GM13977 (cell line): ENCODE data around the gene HEY2.

Experiments used
- DNase-seq: peaks from one replicate; pipeline ENCODE4 v3.0.0; 2012; ENCODE audit warnings: low spot score
- CTCF ChIP-seq: IDR thresholded peaks from 2 replicates; pipeline ENCODE4 v1.5.1; 2012; ENCODE audit warnings: mild to moderate bottlenecking, control low read depth; ENCODE audit not compliant: insufficient read depth; ENCODE audit errors: extremely low read depth, missing control alignments
- in situ Hi-C: fragments of 300-500 bp; cut with MboI; formaldehyde crosslinking; loops from one replicate; pipeline ENCODE4 v1.12.0; 2022; ENCODE audit warnings: low sequenced_read_pairs, low pct_unique_long_range_greater_than_20kb, mixed read lengths, inconsistent platforms; ENCODE audit not compliant: unreplicated experiment

The HEY2 gene

GRCh38 chr6:125752773-125753172, 3.3 kb downstream of the HEY2 start:
- in situ Hi-C loops = loop anchor here (10.0 kb wide), 1 partner anchor 238 kb away; no protein-coding TSS in a partner anchor
- TF ChIP-seq CTCF = no peak
- DNase-seq = no peak

- TF ChIP-seq CTCF = peak; percentile 39
- no peak for DNase-seq
- in situ Hi-C loops = loop anchor here (10.0 kb wide), 1 partner anchor 239 kb away; no protein-coding TSS in a partner anchor
These were observed 3.9 kb downstream of the HEY2 start for GRCh38 chr6:125753218-125753936.

- in situ Hi-C loops = loop anchor here (10.0 kb wide), 1 partner anchor 239 kb away; no protein-coding TSS in a partner anchor
These were observed 4.5 kb downstream of the HEY2 start for GRCh38 chr6:125753937-125754259.

GRCh38 chr6:125754566-125754965, 5.1 kb downstream of the HEY2 start:
- TF ChIP-seq CTCF = no peak
- in situ Hi-C loops = loop anchor here (10.0 kb wide), 1 partner anchor 240 kb away; no protein-coding TSS in a partner anchor
- DNase-seq = no peak

More at GRCh38 chr6:125753937-125754259, 4.5 kb downstream of the HEY2 start:
- TF ChIP-seq CTCF = no peak
- DNase-seq = no peak

GRCh38 chr6:125759184-125759902, 9.9 kb downstream of the HEY2 start:
- in situ Hi-C loops = loop anchor here (5.0 to 10.0 kb wide), 2 partner anchors 245 to 447 kb away; no protein-coding TSS in a partner anchor
- TF ChIP-seq CTCF = peak; percentile 68
- DNase-seq = no peak

GRCh38 chr6:125759959-125760457, 10.6 kb downstream of the HEY2 start:
- no peak for TF ChIP-seq CTCF
- in situ Hi-C loops = loop anchor here (5.0 to 10.0 kb wide), 2 partner anchors 245 to 448 kb away; no protein-coding TSS in a partner anchor
- no peak for DNase-seq
